Measurements from ENCODE around the gene KANTR. TPM values are rescaled to one million over a fixed set of nuclear protein-coding genes. Genes with fewer than 3 reads are reported as not detected.

KANTR gene, protein sequence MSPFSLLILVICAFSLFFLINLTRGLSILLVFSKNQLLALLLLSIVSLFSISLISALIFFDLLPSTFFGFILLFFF
- 5.0 and 12.3 TPM in 2 replicates for total RNA-seq

DNA sequence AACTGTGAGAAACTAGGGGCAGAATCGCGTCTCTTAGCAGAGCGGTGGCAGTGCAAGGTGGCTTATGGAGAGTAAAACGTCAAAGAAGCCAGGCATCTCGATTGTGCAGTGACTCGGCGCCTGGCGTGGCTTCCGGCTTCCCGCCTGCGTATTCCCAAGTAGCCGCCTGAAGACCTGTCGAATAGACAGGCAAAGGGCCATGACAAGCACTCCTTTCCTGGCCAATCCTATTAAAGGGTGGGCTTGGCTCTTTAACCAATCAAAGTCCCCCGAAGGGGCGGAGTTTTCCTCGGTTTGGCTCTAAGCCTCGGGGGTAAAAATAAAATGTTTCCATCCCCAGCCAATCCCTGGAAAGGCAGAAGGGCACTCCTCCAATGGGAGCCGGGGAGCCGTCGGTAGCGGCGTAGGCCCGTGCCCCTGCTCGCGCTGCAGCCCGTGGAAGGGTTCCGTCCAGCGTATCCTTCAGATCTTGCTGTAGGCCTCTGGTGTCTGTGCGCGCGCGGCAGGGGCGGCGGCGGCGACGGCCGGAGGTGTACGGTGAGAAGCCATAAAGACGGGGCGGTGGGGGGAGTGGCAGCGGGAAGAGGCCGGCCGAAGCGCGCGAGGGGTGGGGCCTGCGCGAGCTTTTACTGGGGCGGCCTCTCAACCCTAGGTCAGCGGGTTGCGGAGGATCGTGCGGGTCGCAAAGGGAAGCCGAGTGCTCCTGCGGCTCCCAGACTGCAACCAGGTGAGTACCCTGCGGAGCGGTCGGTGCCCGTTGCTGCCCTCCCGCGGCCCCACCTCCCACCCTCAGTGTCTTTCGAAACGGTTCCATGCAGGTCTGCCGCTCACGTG is at the start of gene KANTR:
TSS of gene KANTR (plus strand) at position 395 of the 834 bp plus-strand sequence. CDS start 30,131 bp downstream, outside the sequence.

DNA sequence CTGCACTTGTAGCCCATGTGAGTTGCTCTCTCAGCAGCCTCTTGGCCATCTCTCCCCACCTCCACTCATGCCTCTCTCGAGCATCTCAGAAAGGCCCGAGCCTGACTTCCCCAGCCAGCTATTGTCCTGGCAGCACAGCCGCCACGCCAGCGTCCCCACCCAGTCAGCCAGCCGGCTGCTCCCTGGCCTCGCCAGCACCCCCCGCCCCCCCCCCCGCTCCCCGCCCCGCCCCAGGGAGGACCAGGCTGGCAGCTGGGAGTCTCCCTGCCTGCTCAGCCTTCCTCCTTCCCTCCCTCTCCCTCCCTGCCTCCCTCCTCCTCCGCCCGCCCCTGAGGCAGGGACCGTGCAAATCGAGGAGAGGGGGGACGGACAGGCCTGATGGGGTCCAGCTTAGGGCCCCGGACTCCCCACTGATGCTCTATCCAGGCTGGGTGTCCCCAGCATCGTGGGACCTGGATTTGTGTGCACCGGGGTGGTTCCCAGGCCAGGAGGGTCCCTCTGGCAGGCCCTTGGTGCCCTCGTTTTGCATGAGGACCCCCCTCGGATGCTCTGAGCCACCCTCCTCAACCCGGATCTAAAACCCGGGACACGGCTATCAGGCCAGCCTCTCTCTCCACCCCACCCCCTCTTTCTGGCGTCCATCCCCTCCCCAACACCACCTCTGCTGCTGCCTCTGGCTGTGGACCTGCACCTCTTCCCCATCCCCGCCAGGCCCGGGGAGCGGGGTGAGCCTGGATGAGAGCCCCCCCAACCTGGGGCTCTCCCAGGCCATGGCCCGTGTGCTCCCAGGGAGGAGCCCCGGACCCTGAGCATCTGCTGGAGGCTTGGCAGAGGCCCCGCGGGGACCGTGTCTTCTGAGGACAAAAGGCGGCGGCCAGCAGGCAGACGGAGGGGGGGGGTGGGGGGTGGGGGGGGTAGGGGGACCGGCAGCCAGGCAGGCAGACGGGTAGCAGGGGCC is 45.5 kb upstream of the KANTR start, which contains the start of gene GPR173:
TSS of gene GPR173 (plus strand) at position 621 of the 958 bp plus-strand sequence. CDS start 27,833 bp downstream, outside the sequence.

DNA sequence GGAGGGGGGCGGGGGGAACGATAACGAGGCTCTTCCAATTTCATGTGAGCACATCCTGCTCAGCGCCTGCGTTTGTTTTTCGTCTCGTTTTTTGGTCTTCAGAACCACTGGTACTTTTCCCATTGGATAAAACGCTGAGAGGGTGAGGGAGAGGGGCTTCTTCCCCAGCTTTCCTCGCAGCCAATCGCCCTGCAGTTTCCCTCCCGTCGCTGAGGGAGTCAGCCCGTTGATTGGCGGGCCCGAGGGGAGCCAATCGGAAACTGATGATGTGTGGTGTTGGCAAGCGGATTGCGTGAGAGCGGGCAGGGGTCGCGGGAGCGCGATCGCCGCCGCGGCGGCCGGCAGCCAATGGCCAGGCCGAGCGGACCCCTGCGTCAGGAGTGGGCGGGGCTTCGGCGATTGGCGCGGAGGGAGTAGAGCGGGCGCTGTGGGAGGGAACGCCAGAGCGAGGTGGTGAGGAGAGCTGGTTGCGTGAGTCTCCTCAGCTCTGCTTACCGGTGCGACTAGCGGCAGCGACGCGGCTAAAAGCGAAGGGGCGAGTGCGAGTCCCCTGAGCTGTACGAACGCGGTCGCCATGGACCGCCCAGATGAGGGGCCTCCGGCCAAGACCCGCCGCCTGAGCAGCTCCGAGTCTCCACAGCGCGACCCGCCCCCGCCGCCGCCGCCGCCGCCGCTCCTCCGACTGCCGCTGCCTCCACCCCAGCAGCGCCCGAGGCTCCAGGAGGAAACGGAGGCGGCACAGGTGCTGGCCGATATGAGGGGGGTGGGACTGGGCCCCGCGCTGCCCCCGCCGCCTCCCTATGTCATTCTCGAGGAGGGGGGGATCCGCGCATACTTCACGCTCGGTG is 11.8 kb upstream of the KANTR start, which contains the start of gene TSPYL2:
TSS of gene TSPYL2 (plus strand) at position 443 of the 848 bp plus-strand sequence. CDS start at position 575, 132 bp downstream.

Small RNAs within 50 kb of the gene (small RNA-seq; reads per million reads assigned to genes)
- gene AL139396.1 (ENCODE audit: low replicate concordance) (not detected), gene AL591212.2 (ENCODE audit: low replicate concordance) (not detected)

Other genes starting within 250 kb of the KANTR start
- not detected in 2 replicates for gene XAGE3, start 226.1 kb upstream of the KANTR start, total RNA-seq
- gene FAM156B, start 196.8 kb upstream of the KANTR start, total RNA-seq, result 14.9 and 22.8 TPM in 2 replicates
- 7.2 and 12.7 TPM in 2 replicates for gene FAM156A, start 135.6 kb upstream of the KANTR start, total RNA-seq
- 1.9 and 3.7 TPM in 2 replicates for gene GPR173, start 45.4 kb upstream of the KANTR start, total RNA-seq
- gene TSPYL2, start 11.8 kb upstream of the KANTR start, total RNA-seq, result 11.6 and 69.8 TPM in 2 replicates
- gene KDM5C, start 131.1 kb downstream of the KANTR start, total RNA-seq, result 159 and 169 TPM in 2 replicates
- 7.7 and 11.7 TPM in 2 replicates for gene IQSEC2, start 187.4 kb downstream of the KANTR start, total RNA-seq

All from placental pericyte (primary cell).